LNCAP (cell line): ENCODE results near the gene AIPL1.
A peak's percentile ranks its signal among the peaks of the same experiment; 100 is the strongest.

Experiments used
- CTCF ChIP-seq: fragments of 450-650 bp; IDR thresholded peaks from 2 replicates; pipeline ENCODE4 v1.5.1; 2017; ENCODE audit warnings: mild to moderate bottlenecking

The AIPL1 gene

GRCh38 chr17:6443692-6444570, 9.0 kb upstream of the AIPL1 start, which contains the start of gene PIMREG:
PIMREG (plus strand) TSS chr17:6444455; CDS start chr17:6445111, 656 bp downstream.
- no peak for TF ChIP-seq CTCF

GRCh38 chr17:6442775-6443174, 7.9 kb upstream of the AIPL1 start:
- TF ChIP-seq CTCF = no peak

DNA sequence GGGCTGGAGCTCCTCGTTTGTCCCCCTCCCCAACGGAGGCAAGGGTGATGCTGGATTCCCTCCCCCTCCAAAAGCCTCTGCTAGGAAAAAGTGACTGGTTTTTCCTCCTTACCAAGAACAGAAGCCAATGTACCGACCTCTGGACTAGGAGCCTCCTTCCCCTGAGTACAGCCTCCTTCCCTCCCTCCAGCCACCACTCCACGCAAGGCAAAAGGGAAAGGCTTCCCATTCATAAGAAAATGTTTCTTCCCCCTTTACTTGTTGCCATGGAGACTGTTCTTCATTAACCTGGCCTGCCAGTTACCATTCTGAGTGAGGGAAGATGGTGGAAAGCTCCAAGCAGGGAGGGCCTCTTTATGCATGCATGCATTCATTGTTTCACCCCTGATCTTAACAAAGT, 5.0 kb upstream of the AIPL1 start:
- TF ChIP-seq CTCF = no peak

- TF ChIP-seq CTCF = no peak
Measured at GRCh38 chr17:6437956-6438355, 3.0 kb upstream of the AIPL1 start.

- no peak for TF ChIP-seq CTCF
Measured at GRCh38 chr17:6437466-6437865, 2.5 kb upstream of the AIPL1 start.

- peak; percentile 78 for TF ChIP-seq CTCF
Measured at GRCh38 chr17:6435968-6436367, 1.0 kb upstream of the AIPL1 start.

DNA sequence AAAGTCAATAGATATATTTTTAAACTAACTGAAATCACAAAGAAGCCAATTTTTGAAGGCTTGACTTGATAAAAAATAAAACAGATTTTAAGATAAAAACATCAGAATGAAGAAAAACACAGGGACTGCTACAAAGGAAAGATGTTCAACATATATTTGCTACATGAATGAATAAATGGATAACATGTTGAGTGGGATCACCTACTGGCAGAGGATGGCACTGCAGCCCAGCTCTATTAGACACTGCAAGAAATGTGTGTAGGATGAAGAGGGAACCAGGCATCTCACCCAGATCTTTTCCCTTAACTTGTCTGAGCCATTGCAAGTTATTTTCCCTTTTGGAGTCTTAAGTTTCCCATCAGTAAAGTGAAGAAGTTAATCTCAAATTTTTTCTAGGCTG, 4.2 kb downstream of the AIPL1 start:
- TF ChIP-seq CTCF = peak; percentile 31; the same call in 1 of the 2 replicates
